Hematopoietic multipotent progenitor cell treated with erythropoietin and hydrocortisone succinate and interleukin-3 and kit ligand, for 8 days (in vitro differentiated cells): ENCODE measurements around the gene ELOVL6.

Source experiments
- DNase-seq: peaks from one replicate; pipeline ENCODE4 v3.0.0-alpha.2; 2015

Gene ELOVL6

DNA sequence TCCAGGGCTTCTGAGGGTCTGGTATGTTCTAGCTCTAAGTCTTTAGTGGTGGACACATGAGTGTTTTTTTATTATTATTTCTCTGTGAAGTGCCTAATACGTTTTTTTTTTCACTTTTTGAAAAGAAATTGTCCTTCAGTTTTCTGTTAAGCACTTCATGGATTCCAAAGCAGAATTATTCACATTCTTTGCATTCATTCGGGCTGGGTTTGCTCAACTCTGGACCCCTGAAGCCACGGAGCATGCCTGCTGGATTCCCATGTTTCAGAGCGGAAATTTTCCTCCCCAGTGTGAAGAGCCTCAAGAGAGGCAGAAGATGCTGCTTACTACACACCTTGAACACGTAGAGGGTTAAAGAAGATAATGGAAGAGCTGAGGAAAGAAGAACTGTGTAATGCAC, 178.3 kb downstream of the ELOVL6 start:
- DNase-seq: no peak

DNA sequence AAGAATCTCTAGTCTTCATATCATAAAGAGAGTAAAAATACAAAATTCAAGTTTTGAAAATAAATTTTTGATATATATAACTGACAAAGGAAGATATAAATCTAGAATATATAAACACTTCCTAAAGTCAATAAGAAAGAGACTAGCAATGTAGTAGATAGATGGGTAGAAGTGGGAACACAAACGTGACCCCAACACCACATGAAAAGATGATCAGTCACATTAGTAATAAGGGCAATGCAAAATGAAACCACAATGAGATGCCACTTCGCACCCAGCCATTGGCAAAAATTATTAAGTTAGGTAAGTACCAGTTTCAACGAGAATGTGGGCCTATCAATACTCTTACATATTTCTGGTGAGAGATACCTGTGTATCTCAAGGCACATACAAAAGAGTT, 179.3 kb downstream of the ELOVL6 start:
- no peak for DNase-seq

DNA sequence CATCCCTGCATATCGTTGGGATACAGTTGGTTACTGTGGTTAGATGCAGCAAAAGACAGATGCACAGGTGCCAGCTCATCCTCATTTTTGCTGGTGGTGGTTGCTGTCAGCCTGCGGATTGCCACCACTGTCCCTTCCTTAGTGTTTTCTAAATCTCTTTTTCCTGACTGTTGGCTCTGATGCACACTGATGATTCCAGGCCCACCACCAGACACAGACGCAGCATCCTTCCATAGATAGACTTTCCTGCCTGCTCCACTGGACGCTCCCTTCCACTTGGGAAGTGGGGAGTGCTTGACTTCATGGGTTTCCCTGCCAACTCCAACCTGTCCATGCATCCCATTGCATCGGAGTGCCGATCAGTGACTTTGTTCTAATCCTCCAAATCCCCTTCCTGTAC, 184.2 kb downstream of the ELOVL6 start:
- DNase-seq: no peak

DNA sequence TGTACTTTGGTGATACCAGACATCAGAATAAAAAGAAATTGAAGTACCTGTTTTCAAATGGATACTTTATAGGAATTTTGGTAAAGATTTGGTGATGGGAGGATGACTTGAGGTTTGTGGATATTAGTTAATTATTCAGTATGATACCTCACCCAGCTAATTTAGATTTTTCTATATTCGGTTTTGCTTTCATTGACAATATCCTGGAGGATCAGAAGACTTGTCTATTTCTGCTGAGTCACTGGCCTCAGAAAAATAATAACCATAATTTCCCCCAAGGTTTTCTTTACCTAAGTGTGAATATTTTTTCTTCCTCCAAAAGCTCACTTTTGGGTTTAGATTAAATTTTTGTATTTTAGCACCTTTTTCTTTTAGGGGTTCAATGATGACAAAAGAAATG, 185.5 kb downstream of the ELOVL6 start:
- DNase-seq: no peak

DNA sequence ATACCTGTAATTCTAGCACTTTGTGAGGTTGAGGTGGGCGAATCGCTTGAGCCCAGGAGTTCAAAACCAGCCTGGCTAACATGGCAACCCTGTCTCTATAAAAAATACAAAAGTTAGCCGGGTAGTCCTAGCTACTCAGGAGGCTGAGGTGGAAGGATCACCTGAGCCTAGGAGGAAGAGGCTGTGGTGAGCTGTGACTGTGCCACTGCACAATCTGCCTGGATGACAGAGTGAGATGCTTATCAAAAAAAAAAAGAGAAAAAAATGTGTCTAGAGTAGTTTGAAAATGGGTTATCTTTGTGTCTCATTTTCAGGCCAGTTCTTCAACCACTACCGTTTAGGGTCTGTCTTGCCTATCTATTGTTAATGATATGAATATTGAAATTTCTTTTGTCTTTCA, 187.6 kb downstream of the ELOVL6 start:
- DNase-seq: no peak

DNA sequence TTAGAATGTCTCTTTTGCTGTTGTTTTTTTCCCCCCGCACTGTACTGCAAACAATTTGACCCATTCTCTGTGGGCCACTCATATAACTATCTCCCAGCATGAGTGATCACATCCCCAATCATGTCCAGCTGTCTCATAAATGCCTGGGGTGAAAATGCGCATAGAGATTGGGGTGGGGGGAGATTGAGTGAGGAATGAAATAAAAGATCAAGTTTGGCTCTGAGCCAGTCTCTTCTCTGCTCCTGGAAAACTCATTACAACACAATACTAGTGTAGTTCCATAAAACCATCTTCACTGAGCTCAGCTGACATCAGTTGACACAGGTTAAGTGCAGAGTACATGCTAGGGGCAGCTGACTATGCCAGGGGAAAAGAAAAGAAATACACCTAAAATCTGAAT, 188.9 kb downstream of the ELOVL6 start:
- DNase-seq: no peak

DNA sequence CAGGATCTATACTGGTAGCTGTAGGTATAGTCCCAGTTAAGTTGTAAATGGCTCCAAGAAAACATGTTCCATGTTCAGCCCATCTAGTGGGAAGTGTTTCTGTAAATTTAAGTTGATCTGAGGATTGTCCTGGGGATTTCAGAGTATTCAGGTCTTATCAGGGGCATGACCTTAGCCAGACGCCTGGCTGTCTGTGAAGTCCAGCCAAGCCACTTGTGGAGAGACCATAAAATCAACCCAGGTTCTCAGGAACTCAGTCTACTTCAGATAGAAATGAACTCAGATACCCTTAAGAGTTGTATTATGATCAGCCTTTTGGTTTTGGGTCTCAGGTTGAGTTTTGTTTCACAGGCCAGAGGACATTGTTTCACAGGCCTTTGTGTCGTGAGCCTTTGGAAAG, 189.9 kb downstream of the ELOVL6 start:
- no peak for DNase-seq

DNA sequence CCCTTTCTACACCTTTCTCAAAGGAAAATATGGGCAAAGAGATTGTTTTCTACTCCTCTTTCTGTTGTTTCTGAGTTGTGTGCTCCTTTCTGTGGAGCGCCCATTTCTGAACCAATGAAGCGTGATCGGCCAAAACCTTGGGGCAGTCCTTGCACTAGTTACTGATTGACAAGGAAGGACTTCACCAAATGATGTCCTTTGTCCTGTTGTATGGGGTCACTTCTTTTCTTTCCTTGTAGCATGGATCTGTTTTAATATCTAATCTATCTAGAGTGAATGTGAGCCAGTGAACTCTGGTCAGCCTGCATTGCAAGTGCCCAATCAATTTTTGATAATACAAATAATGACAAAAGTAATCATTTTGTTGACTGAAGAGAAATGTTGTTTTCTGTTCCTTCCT, 191.2 kb downstream of the ELOVL6 start:
- no peak for DNase-seq

DNA sequence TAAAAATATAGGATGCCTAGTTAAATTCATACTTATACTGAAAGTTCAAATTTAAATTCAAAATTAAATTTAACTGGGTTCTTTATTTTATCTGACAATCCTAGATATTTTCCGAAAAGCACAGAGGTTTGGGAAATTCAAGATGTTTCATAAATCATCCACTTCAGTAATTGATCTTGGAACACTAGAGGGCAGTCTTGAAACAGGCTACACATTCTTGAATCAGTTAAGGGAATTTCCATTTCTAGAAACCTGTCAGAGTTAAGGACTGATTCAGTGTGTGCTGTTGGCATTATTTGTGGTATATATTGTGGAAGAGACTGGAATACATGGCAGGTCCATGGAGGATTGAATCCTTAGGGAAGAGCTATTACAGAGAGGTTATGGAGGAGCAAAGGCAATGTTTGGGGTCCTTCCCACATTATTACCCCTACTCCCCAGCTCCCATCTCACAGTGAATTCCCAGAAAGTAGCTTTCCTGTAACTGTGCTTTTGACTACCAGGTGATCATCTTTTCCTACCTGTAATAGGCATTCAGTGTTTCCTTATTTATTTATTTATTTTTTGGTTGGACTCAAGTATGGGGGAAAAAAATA, 192.9 kb downstream of the ELOVL6 start:
- DNase-seq: peak; percentile 78

DNA sequence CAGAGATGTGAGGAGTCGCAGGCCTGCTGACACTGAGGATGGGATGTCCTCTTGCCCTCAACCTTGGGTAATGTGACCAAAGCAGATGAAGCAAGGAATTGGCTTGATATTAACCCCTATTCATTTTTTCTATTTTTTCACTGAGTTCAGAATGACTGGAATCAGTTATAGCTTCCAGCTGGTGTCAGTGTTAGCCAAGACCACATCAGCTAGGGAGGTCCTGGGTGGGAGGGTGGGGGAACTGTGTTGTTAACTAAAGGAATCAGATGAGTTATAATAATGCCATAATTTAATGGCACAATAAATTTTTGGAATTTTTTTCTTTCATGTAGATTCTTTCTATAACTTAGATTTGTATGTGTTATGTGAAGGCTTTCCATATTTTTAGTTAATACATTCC, 193.9 kb downstream of the ELOVL6 start:
- DNase-seq: no peak

DNA sequence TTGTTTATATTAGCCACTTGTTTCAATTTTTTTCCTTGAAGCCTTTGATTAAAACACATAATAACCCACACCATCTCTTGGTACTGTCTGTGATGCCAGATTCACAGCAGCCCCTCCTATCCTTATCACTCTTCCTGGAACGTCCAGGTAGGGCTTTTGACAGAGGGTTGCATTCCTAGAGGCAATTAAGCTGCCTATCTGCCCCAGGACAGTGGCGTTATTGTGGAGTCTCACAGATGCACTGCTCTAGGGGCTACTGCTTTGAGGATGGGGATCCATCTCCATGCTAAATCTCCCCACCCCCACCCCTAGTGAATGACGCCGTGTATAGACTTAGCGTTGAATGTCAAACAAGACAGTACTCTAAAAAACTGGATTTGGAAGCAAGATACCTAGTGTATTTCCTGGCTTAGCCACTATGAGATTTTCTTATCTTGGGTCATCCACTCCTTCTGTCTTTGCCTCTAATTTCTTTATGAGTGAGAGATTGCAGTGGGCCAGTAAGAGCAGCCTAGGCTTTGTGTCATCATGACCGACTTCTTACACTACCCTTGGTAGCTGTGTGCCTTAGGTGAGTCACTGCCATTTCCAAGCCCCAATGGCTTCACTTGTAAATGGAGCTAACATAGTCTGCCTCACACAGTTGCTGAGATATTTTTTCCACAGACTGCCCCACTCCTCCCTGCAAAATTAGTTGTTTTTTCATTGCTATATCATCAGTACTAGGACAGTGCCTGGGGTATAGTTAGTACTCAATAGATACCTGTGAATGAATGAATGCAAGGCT, 194.8 kb downstream of the ELOVL6 start:
- DNase-seq: peak; percentile 8

DNA sequence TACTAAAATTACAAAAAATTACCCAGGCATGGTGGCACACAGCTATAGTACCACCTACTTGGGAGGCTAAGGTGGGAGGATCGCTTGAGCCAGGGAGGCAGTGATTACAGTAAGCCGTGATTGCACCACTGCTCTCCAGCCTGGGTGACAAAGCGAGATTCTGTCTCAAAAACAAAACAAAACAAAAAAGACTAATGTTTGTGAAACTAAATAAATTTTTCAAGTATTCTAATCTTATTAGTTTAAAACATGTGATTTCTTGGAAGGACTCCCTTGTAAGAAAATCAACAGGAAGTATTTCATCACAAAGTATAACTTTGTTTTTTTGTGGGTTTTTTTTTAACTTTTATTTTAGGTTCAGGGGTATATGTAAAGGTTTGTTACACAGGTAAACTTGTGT, 196.1 kb downstream of the ELOVL6 start:
- no peak for DNase-seq

DNA sequence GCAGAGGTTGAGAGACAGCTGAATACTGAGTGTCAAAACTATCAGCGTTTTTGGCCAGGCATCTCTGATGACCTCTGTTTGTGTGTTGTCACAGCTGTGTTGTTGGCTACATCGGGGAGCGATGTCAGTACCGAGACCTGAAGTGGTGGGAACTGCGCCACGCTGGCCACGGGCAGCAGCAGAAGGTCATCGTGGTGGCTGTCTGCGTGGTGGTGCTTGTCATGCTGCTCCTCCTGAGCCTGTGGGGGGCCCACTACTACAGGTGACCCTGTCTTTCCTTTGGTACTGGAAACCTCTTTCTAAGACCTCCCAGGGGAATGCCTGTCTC, 198.9 kb downstream of the ELOVL6 start:
- DNase-seq: no peak

DNA sequence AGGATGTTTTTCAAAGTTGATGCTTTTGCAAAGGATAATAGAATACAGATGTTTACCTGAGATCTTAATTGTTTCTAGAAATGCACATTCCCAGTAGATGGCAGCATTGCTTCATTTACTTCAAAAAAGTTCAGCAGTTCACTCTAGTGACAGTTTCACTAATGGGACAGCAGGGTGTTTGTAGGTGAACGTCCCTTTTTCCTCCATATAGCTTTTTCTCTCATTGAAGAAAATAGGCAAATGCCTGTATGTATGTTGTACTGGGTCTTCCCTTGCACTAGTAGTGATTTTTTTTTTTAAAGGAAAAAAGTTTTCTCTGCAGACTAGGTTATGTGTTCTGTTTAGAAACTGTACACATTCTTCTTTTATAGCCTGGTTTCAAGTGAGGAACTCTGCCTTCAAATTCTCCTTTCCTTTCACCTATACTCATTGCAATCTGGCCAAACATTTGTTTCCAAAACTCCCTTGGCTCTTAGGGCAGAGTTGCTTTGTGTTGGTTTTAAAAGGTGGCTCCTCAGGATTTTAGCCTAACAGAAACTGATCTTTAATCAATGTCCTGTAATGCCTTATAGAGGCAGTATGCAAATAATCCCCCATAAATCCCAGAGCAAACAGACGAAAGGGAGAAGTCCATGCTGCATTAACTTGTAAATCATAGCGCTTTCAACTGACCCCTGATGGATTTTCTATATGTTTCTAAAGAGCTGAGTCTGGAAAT, 199.4 kb downstream of the ELOVL6 start:
- peak; percentile 76 for DNase-seq

DNA sequence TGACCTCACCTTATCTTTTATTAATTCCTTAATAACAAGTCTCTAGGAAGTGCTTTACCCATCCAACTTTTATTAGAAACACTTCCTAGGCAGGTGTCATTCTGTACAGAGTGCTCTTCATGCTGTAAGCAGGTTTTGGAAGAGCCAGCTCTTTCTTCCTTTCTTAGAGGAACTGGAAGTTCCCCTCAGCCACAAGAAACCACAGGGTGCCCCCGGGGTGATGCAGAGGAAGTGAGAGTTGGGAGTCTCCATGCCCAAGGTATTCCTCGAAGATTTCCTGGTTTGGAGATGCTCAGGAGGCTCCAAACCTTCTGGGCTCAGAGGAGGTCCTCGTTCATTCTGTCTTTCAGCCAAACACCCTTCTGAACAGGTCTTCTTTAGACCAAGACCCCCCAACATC, 201.9 kb downstream of the ELOVL6 start:
- no peak for DNase-seq
